Vagina (tissue), 2 donors: ENCODE data around the gene SNAPC3. TPM values are rescaled to one million over a fixed set of nuclear protein-coding genes. Genes with fewer than 3 reads are reported as not detected.
"Not testable (repeated sequence)": the region's sequence is repeated elsewhere in the genome, so short reads cannot be mapped to it uniquely, and the experiment has no call there.

ENCODE experiments used
- DNase-seq, 2 donors: peaks; one replicate each; pipeline ENCODE4 v3.0.0-alpha.2; 2017; ENCODE audit errors: extremely low spot score in 2 of 2
- H3K27ac ChIP-seq: fragments of 200-600 bp; sonication (generic); one replicate; pipeline ENCODE4 v1.5.1; 2019
- H3K27me3 ChIP-seq: fragments of 200-600 bp; sonication (generic); one replicate; pipeline ENCODE4 v1.5.1; 2019
- H3K36me3 ChIP-seq, 2 donors: fragments of 200-600 bp; sonication (generic); one replicate each; pipeline ENCODE4 v1.5.1; 2017 to 2019
- H3K4me1 ChIP-seq: fragments of 200-600 bp; sonication (generic); one replicate; pipeline ENCODE4 v1.5.1; 2019
- H3K4me3 ChIP-seq, 2 donors: fragments of 200-600 bp; sonication (generic); 1 replicate in 1 of 2; 2 replicates in 1 of 2; pipeline ENCODE4 v1.5.1; 2016 to 2019
- H3K9me3 ChIP-seq: fragments of 200-600 bp; sonication (generic); one replicate; pipeline ENCODE4 v1.5.1; 2019
- POLR2A ChIP-seq, 2 donors: fragments of 450-650 bp; IDR thresholded peaks; one replicate each; pipeline ENCODE4 v1.6.1; 2017; ENCODE audit warnings: antibody characterized with exemption in 2 of 2, mild to moderate bottlenecking in 2 of 2, moderate library complexity in 2 of 2
- POLR2AphosphoS5 ChIP-seq, 2 donors: sonication (generic); formaldehyde crosslinking; IDR thresholded peaks; one replicate each; pipeline ENCODE4 v1.9.0; 2017; ENCODE audit warnings: antibody characterized with exemption in 2 of 2, mild to moderate bottlenecking in 2 of 2, low read depth in 1 of 2; ENCODE audit not compliant: insufficient read depth in 1 of 2
- intact Hi-C: fragments of 100-400 bp; cut with DNase I; formaldehyde crosslinking; loops from one replicate; pipeline ENCODE4 v1.15.1; 2023
- total RNA-seq: library from RNA; depleted of rRNA; stranded (reverse); fragments of >200 nt; gene quantifications from one replicate; pipeline ENCODE4 v1.2.3, GENCODE V29; 2016
- TF ChIP-seq, protein P1 (sequence below), 3 experiments: fragments of 450-650 bp in 2 of 3; fragments of 200-600 bp in 1 of 3; sonication (generic) in 1 of 3; IDR thresholded peaks; one replicate each; pipeline ENCODE4 v1.5.1; 2017 to 2019; ENCODE audit warnings: antibody characterized with exemption in 3 of 3, mild to moderate bottlenecking in 2 of 3, moderate library complexity in 2 of 3

The SNAPC3 gene
- total RNA-seq, 1 donor from 2014 or later = 22.6 TPM

DNA sequence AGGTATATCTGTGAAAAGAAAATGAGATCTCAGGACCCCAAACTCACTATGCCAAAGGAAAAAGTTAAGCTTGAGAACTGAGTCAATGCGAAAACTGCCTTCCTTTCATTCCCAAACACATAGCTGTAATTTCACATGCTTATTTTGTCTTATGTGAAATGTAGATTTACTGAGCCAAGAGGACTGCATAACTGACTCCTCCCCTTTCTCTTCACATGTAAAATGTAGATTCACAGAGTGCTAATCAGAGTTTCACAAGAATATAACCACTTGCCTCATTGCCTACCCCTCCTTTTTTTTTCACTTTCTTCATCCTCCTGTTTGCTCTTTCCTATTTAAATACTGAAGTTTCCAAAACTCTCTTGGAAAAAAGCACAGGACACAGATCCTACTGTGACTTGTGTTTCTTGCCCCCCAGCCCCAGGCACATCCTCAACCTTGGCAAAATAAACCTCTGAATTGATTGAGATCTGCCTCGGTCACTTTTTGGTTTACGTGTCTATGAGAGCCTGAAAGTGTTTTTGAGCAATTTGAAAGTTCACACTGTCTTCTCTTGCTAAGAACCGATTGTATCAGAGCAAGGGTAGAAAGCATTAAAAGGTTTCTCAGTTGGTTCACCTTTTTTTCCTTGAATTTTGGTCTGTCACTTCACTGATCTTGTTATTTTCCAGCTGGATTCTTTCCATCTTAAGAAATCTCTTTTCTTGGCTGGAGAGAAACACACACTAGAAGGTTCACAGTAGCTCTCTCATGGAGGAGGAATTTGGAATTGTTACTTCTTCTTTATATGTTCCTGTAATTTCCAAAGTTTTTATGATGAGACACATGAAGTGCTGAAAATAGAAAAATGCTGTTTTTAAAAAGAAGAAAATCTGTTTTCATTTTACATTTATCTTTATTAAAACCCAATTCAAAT lies 44.8 kb upstream of the SNAPC3 start:
- DNase-seq = no peak
- Histone ChIP-seq H3K4me3 (no peak overlapping the region), H3K4me1 (peaks cover 4% of the 10 kb centered on the region), H3K27me3 (no peaks in the 10 kb centered on the region), H3K9me3 (no peaks in the 10 kb centered on the region), H3K36me3 (no peaks in the 10 kb centered on the region), H3K27ac (no peak overlapping the region)
- TF ChIP-seq POLR2AphosphoS5 (IDR thresholded peaks at IDR 0.05; ENCODE audit: insufficient read depth in 1 of 2, low read depth in 1 of 2) (no peak), POLR2A (IDR thresholded peaks at IDR 0.05) (no peak)
- TF ChIP-seq, protein P1, sequence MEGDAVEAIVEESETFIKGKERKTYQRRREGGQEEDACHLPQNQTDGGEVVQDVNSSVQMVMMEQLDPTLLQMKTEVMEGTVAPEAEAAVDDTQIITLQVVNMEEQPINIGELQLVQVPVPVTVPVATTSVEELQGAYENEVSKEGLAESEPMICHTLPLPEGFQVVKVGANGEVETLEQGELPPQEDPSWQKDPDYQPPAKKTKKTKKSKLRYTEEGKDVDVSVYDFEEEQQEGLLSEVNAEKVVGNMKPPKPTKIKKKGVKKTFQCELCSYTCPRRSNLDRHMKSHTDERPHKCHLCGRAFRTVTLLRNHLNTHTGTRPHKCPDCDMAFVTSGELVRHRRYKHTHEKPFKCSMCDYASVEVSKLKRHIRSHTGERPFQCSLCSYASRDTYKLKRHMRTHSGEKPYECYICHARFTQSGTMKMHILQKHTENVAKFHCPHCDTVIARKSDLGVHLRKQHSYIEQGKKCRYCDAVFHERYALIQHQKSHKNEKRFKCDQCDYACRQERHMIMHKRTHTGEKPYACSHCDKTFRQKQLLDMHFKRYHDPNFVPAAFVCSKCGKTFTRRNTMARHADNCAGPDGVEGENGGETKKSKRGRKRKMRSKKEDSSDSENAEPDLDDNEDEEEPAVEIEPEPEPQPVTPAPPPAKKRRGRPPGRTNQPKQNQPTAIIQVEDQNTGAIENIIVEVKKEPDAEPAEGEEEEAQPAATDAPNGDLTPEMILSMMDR (IDR thresholded peaks at IDR 0.05) = no peak
- intact Hi-C loops = no loop called here

DNA sequence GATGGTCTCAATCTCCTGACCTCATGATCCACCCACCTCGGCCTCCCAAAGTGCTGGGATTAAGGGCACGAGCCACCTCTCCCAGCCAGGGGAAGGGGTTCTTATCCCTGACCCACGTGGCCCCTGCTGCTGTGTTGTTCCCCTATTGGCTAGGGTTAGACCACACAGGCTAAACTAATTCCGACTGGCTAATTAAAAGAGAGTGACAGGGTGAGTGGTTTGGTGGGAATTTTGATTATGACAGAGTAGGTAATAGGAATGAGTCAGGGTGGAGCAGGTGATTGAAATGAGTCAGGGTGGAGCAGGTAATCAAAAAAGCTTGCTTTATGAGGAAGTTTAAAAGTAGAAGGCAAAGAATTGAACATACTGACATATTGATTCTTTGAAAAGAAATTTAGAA lies 43.4 kb upstream of the SNAPC3 start:
- H3K27ac ChIP-seq, H3K27me3 ChIP-seq, intact Hi-C loops, H3K36me3 ChIP-seq, H3K9me3 ChIP-seq, H3K4me3 ChIP-seq, DNase-seq, H3K4me1 ChIP-seq: not testable (repeated sequence)

DNA sequence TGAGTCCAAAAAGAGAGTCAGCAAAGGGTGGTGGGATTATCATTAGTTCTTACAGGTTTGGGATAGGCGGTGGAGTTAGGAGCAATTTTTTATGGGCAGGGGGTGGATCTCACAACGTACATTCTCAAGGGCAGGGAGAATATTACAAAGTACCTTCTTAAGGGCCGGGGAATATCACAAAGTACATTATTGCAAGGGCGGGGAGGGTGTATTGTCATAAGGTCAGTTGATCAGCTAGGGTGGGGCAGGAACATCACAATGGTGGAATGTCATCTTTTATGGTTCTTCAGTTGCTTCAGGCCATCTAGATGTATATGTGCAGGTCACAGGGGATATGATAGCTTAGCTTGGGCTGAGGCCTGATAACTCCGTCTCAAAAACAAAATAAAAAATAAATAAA lies 42.8 kb upstream of the SNAPC3 start:
- H3K4me1 ChIP-seq, H3K27ac ChIP-seq, intact Hi-C loops, H3K27me3 ChIP-seq, H3K4me3 ChIP-seq, H3K9me3 ChIP-seq, DNase-seq, H3K36me3 ChIP-seq: not testable (repeated sequence)

DNA sequence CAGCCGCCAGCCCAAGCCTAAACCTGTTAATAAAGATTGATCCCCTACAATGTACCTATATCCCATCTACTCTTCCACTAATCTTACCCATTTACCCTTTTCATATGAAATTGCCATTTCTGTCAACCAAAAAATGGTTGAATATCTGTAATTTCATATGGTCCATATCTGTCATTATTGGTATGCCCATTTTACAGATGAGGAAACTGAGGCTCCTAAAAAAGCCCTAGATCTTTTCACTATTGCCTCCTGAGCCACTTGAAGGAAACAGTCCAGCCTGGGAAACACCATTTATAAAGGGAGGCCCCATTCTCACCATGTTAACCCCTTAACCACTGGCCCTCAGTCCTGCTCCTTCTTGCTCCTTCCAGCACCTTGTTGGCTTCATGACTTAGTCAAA lies 41.2 kb upstream of the SNAPC3 start:
- Histone ChIP-seq H3K4me1 (no peaks in the 10 kb centered on the region), H3K36me3 (no peaks in the 10 kb centered on the region), H3K27me3 (no peaks in the 10 kb centered on the region), H3K27ac (no peak overlapping the region), H3K4me3 (no peak overlapping the region), H3K9me3 (no peaks in the 10 kb centered on the region)
- intact Hi-C loops = no loop called here
- no peak for TF ChIP-seq POLR2A (IDR thresholded peaks at IDR 0.05)
- DNase-seq = no peak

DNA sequence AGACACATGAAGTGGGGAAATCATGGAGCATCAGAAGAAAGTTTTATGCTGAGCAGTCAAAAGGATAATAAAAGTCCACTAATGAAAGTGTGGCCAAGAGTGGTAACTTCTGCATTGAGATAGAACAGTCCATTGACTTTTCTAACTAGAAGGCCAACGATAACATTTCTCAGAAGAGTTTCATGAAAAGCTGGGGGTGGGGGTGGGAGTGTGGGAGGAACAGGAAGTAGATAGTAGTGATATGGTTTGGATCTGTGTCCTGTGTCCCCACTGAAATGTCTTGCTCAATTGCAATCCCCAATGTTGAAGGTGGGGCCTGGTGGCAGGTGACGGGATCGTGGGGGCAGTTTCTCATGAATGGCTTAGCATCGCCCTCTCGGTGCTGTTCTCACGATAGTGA lies 36.2 kb upstream of the SNAPC3 start:
- no peak for TF ChIP-seq POLR2A (IDR thresholded peaks at IDR 0.05)
- TF ChIP-seq, protein P1 (IDR thresholded peaks at IDR 0.05) = no peak
- no peak for TF ChIP-seq POLR2AphosphoS5 (IDR thresholded peaks at IDR 0.05; ENCODE audit: insufficient read depth in 1 of 2, low read depth in 1 of 2)
- DNase-seq = no peak
- H3K27ac ChIP-seq = no peak overlapping the region
- no peaks in the 10 kb centered on the region for H3K9me3 ChIP-seq
- no peaks in the 10 kb centered on the region for H3K36me3 ChIP-seq
- intact Hi-C loops = no loop called here
- no peak overlapping the region for H3K4me3 ChIP-seq
- no peaks in the 10 kb centered on the region for H3K4me1 ChIP-seq
- no peaks in the 10 kb centered on the region for H3K27me3 ChIP-seq

DNA sequence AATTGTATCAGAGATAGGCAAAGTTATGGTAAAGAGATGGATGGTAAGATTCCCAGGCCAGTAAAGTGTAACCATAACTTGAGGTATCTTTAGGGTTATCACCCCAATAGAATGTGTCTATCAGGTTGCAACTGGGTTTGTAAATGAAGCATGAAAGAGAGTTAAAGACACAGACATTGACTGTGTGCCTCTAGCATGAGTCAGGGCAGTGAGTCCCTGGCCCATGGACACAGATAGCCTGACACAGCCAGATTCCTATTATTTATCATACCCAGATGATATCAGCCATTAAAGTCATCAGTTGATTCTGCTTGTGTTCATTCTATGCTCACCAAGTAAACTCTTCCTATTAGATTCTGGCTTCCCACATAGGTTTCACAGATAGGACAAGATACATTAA lies 33.5 kb upstream of the SNAPC3 start:
- Histone ChIP-seq H3K36me3 (no peaks in the 10 kb centered on the region), H3K4me1 (no peaks in the 10 kb centered on the region), H3K27me3 (no peaks in the 10 kb centered on the region), H3K9me3 (no peaks in the 10 kb centered on the region), H3K4me3 (no peak overlapping the region), H3K27ac (no peak overlapping the region)
- no peak for DNase-seq
- intact Hi-C loops = no loop called here
- no peak for TF ChIP-seq POLR2A (IDR thresholded peaks at IDR 0.05)
- TF ChIP-seq, protein P1 (IDR thresholded peaks at IDR 0.05) = no peak
- TF ChIP-seq POLR2AphosphoS5 (IDR thresholded peaks at IDR 0.05; ENCODE audit: insufficient read depth in 1 of 2, low read depth in 1 of 2) = no peak
